GM19372 (cell line): ENCODE results near the gene KRT2.

Experiments used
- ATAC-seq: cut with Tn5 transposase; IDR thresholded peaks from one replicate; pipeline ENCODE4 v1.9.1; 2021; ENCODE audit warnings: mild to moderate bottlenecking, low read depth, moderate library complexity; ENCODE audit not compliant: unreplicated experiment

Gene KRT2

DNA sequence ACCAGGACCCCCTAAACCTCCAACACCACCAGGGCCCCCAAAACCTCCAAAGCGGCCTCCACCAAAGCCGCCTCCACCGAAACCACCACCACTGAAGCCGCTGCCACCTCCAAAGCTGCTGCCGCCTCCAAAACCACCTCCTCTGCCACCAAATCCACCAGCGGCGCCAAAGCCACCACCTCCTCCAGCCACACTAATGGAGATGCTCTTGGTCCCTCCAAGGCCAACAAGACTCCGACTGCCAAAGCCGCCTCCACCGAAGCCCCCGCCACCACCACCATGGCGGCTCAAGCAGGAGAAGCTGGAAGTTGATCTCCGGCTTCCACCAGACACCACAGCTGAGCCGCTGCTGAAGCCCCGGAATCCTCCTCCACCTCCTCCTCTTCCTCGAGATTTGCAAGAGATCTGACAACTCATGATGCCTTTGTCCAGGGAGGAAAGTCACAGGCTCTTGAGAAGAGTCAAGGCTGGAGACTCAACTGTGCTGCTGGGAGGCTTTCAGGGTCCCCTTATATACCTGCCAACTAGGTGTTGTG is at the start of gene KRT2:
Gene KRT2, minus strand, starts transcription at position 486 of the 536 bp plus-strand sequence. Its CDS starts 69 bp downstream, at position 417.
- no peak for ATAC-seq

DNA sequence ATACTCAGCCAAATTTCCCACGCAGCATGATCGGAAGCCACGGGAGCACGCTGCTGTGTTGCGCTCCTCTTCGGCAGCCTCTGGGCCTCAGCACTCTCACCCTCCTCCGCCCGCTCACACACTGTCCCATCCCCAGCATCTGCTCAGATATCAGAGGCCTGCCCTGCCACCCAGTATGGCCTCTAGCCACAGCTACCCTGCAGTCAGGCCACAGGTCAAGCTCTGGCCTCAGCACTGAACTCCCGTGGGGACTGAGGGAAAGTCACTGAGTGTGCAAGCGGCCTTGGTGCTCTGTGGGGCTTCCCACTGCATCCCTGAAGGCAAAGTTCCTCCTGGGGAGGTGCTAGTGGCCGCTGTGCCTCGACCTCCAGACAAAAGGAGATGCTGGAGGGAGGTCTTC is 49.3 kb upstream of the KRT2 start:
- no peak for ATAC-seq

DNA sequence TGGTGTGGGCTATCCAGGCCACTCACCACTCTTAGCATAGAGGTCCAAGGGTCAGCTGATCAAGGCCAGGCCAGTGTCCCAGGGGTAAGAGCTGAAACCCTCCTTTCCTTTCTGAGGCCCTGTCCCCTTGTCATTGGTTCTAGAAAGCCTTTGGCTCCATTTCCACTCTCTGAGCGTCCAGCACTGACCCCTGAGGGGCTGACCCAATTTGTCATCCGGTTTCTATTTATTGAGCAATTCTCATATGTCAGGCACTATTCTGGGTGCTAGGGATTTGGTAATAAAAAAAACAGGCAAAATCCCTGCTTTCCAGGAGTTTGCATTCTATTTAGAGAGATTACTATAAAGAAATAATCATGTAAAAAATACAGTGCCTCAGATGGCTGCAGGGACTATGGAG is 47.9 kb upstream of the KRT2 start:
- no peak for ATAC-seq

DNA sequence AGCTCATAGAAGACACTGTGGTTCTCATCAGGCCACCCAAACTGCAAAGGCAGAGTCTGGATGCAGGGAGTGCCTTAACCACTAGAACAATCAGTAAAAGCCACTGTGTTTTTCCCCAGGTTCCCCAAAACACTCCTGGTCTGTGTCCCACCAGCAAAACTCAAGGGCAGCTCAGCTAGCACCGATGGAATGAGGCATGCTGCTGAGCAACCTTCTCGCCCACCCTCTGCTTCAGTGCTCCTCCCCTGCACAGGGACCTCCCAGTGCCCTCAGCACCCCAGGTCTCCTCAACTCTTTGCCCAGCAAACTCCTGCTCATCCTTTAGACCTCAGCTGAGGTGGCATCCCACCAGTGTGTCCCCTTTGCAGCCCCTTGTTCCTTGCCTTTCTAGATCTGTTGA is 47.4 kb upstream of the KRT2 start:
- ATAC-seq, result no peak

DNA sequence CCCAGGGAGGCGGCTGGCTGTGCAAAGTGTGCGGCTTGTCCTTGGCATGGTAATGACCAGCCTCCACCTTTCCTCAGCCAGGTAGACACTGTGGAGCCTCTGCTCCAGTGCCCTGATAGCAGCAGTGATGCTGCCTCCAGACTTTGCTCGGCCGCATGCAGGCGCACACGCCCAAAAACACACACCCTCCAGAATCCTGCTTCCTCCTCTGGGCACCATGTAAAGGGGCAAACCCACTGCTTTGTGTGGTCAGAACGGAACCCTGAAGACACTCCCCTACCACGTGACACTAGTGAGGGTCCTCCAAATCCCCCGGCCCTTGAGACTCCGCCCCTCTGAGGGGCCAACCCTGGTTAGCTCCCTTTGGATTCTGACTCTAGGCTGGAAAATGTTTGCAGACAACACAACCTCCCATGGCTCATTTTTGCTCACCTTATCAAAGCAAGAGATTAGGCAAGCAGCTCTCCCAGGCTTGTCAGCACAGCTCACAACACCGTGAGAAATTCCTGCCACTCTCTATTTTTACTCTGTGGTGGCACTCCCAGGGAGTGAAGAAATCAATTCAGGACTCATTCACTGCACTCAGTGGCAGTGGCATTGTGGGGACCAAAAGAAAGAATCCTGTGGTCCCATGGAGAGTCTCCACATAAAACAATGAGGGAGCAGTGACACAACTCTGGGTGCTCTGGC is 46.8 kb upstream of the KRT2 start:
- no peak for ATAC-seq

DNA sequence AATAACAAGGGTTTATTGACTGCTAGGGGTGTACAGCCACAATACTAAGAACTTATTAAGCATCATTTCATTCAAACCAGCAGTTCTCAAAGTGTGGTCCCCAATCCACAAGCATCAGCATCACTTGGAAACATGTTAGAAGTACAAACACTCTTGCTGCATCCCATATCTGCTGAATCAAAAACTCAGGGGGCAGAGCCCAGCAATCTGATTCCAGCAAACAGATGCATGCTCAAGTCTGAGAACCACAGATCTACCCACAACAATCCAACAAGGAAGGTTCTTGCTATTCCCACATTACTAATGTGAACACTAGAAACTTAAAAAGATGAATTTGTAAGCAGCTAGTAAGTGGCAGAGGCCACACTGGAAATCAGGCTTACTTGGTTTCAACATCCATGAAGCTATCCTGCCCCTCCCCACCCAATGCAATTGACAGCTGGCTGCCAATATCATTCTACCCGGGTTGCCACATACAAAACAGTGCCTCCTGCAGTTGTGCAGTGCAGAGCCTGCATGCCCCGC is 45.1 kb upstream of the KRT2 start:
- no peak for ATAC-seq

DNA sequence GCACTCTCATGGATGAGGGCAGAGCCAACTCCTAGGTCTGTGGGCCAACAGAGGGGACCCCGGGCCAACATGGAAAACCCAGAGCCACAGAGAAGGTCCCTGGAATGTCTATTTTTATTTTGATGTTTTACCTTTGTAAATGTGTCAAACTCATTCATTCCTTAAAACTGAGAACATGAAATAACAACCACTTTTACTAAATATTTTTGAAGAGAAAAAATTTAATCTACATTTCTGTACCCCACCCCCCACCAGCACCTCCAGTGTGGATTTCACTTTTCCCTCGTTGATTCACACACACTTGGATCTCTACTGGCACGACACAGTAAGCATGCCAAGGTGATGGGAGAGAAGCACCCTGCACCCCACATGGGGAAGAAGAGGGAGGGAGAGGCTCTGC is 44.6 kb upstream of the KRT2 start:
- no peak for ATAC-seq

DNA sequence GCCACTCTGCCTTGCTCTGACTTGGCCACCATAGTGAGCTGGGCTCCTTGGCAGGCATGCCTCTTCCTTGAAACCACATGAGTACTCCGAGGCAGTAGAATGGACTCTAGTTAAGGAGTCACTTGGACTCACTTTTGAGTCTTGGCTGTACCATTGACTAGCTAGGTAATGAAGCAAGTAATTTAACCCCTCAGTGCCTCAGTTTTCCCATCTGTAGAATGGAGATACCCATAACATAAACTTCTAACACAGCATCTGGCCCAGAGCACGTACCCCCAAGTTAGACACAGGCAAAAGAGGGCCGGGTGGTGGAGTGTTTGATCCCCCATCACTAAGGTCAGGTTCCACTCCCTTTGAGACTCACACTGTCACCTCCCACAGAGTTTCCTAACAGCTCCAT is 43.0 kb upstream of the KRT2 start:
- ATAC-seq, result no peak

DNA sequence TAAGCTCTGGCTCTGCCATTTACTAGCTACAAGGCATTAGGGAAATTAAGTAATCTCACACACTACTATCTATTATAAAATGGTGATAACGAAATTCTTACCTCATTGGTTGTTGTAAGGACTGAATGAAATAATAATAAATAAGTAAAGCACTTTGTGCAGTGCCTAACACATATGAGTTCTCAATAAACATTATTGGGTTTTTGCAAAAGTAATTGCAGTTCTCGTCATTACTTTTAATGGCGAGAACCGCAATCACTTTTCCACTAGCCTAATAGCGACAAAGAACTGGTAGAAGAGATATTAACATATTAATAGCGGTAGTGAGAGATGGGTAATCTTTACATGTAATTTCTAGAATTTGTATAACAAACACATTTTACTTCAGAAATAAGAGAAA is 42.1 kb upstream of the KRT2 start:
- no peak for ATAC-seq

DNA sequence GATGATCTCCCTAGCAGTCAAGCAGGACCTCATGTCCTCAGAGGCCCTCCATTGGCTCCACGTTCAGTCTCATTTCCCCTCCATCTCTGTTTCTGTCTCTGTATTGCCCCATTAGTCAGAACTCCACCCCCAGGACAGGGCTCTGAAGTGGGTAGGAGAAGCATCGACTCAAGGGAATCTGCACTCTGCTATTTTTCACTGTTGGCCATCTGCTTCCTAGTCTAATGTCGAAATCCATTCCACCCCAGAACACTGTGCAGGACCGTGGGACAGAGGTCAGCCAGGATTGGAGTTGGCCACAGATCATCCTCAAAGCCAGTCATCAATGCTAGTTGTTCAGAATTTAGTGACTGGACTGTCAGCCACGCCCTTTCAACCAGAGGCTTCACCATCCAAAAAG is 41.2 kb upstream of the KRT2 start:
- ATAC-seq, result no peak

DNA sequence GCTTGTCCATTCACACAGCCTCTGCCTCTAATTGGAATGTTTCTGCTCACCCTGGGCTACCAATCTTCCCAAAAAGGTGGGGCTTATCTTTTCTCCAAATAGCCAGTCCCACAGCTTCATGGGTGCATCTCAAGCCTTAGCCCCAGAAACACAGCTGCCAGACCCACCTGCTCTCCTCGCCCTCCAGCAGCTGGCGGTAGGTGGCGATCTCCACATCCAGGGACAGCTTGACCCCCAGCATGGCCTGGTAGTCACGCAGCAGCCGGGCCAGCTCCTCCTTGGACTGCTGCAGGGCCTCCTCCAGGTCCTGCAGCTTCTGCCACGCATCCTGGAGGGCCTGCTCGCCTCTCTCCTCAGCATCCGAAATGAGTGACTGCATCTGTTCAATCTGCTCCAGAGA is 40.2 kb upstream of the KRT2 start:
- ATAC-seq, result no peak

DNA sequence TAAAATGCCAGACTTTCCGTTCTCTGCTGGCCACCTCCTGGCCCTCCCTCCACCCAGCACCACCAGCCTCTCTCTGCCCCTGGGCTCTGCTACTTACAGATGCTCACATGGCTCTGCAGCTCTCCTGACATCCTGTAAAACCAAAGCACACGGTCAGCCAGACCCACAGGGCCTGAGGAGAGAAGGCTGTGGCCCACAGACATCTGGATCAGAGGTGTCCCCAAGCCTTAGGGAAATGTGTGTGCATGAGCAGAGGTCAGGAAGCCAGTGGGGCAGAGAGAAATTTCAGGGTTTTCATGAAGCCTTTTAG is 39.8 kb upstream of the KRT2 start:
- no peak for ATAC-seq

DNA sequence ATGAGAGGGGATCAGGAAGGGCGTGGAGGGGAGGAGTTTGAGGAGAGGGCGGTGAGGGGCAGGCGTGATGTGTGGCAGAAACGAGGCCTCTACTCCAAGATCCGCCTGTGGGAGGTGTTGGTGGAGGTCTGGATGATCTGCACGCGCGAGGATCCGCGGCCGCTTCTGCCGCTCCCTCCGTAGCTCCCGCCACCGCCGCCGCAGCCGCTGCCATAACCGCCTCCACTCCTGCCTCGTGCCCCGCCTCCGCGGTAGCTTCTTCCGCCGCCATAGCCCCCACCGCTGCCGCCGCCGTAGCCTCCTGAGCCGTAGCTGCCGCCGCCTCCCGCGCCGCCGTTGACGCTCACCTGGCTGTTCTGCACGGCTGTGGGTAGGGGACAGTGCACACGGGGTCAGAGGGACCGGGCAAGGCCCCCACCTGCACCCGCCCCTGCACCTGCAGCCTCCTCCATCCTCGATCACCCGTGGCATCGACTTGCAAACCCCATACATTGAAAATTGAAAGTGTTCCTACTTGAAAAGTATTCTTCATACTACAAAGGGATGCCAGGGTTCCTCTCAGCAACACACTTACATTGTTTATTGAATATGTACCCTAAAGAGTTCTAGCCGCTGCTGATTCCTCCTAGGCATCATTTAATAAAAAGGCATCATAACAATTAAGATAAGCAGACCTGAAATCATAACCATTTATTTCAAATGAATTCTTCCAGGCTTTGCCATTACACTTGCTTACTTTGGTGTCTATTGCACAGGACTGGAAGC is 39.2 kb upstream of the KRT2 start:
- no peak for ATAC-seq

DNA sequence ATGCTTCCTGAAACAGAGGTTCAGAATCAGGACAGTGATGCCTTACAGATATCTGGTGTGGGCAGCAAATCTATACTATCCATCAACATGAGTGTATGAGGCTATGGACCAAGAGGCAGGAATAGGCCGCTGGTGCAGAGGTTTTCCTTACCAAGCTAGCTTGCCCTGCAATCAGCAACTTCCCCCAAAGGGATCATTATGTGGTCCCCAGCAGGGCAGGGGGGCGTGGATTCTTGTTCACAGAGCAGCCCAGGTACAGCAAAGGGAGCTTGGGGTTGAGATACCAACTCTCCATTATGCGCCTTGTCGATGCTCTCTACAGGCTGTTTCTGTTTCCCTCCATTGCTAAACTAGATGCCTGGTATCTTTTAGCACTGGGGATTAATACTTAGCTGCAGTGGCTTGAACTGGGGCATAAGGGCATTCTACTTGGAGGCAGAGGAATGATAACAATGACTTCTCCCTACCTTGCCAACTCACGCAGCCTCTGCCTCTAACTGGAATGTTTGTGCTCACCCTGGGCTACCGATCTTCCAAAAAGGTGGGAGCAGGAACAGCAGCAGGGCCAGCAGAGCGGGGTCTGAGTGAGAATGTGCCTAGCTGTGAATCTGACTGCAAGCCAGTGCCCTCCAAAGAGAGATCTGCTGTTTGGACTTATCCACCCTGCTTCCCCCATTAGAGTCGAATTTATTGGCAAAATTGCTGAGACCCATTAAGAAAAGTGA is 38.5 kb upstream of the KRT2 start:
- ATAC-seq, result no peak

DNA sequence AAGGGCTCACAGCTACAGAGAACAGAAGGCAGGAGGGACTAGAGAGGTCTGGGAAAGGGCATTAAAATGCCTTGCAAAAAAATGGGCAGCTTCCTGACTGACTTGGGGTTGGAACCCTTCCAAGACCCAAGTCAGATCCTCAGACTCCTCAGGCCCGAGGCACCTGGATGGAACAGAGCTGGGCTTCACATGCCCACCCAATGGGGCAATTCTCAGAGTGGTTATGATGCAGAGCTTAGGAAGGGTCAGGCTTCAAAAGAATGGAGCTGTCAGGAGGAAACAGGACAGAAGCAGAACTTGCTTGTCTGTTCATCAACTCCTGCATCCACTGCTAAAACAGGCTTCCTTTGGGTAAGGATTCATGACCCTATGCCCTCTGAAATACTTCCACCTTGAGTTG is 37.9 kb upstream of the KRT2 start:
- ATAC-seq, result no peak

DNA sequence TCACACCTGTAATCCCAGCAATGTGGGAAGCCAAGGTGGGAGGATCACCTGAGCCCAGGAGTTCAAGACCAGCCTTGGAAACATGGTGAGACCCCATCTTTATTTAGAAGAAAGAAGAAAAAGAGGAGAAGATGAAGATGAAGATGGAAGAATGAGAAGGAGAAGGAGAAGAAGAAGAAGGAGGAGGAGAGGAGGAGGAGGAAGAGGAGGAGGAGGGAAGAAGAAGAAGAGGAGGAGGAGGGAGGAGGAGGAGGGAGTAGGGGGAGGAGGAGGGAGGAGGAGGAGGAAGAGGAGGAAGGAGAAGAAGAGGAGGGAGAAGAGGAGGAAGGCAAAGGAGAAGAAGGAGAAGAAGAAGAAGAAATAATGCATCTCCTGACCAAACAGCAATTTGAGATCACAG is 37.2 kb upstream of the KRT2 start:
- ATAC-seq, result no peak

DNA sequence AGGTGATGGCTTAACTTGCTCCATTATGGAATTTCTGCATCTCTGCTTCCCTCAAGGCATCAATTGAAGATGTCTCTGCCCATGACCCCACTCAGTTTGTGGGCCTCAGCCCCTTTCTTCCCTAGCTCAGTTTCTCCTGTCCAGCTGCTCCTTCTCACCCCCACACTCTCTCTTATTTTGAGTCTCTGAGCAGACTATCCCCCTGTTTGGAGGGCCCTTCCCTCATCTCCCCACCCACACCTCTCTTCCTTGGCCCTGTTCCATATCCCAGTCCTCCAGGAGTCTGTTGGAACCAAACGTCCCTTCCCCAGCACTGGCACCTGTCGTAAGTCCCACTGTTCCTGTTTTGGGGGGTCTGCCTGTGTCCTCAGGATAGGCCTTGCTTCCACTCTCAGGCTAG is 36.5 kb upstream of the KRT2 start:
- ATAC-seq, result no peak

DNA sequence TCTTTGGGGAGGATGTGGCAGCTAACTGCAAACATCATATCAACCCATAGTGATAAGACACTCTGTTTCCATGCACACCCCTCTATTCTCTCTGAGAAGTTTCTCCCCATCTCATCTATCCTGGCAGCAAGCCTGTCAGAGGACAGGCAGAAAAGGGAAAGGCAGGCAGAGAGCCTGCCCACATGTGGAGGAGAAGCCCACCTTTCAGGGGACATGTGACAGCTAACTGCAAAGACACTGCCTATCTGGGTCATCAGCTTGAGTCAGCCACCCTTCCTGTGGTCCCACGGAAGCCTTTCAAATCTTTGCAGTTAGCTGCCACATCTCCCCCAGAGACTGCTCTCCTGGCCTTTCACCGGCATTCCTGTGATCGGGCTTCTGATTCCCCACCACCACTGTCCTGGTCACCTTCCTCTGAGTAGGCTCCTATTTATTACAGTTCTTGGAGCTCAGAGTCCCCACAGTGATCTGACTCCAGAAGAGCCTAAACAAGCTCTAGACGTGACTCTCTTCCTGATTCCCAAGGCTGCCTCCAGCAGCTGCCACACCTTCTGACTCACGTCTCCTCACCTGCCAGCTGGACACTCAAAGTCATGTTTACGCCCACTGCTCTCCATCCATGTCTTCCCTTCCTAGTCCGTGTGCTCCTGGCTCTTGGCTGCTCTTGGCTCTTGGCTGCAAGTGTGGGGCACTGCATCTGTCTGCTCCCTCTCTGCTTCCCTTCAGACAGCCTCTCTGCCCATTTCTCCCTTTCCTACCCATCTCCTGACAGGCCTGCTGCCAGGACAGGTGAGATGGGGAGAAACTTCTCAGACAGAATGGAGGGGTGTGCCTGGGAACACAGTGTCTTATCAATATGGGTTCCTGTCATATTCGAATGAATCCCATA is 35.7 kb upstream of the KRT2 start:
- ATAC-seq, result no peak

DNA sequence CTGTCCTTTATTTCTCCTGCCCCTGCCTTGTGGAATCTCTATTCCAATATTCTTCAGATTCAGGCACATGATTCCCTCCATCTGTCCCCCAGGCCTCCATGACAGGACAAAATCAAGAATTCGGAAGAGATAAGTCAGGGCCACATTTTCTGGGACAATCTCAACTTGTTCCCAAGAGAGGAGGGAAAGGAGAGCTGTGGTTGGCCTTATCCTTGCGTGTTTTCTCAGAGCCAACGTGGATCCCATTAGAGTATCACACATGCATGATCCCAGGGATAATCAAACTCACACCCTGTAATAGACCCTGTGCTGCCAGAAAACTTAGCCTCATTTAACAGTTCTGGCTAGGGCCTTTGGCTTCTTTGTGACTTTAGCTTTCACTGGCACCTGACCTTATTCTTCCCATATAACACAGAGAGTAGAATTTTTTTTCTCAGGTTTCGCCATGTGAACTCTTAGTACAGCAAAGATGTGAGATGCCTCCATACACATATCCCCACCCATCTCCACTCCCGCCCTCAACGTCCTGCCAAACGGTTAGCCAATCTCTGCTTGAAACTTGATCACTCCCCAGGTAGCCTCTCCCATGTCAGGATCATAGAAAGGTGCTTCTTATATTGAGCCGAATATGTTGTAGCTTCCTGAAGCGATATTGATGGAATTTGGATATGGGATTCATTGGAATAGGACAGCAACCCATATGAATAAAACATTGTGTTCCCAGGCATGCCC is 34.9 kb upstream of the KRT2 start:
- no peak for ATAC-seq

DNA sequence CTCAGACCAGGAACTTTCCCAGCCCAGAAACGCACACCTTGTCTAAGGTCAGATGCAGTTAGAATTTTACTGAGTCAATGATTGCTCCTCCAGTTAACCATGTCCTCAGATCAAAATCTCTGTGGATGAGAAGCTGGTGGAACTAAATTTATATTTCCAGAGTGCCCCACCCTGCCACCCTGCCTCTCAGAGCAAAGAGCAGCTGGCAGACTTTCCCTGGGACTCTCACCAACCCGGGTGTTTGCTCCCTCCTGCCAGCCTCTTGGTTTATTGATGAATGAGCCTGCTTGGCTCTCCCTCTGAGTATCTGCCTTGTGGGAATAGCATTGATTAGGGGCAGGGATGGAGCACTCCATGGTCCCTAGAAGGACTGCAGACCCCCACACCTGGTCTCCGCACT is 34.1 kb upstream of the KRT2 start:
- no peak for ATAC-seq
